Central memory CD8-positive, alpha-beta T cell (primary cell): ENCODE results near the gene CDK12.

Experiments used
- ATAC-seq: fragments of 150-1000 bp; cut with Tn5 transposase; replicated peaks from 2 replicates; pipeline ENCODE4 v1.10.0; 2022; ENCODE audit warnings: mild to moderate bottlenecking, moderate FRiP score, moderate number of reproducible peaks; ENCODE audit not compliant: poor library complexity, severe bottlenecking; ENCODE audit errors: extremely low read depth
- DNase-seq, 2 donors: peaks; one replicate each; pipeline ENCODE4 v3.0.0; 2021; ENCODE audit warnings: low spot score in 2 of 2
- H3K27ac Mint-ChIP-seq: one replicate; pipeline ENCODE4 v1.8.0; 2022; ENCODE audit warnings: low read depth, mild to moderate bottlenecking, moderate library complexity, mixed read lengths
- H3K27me3 Mint-ChIP-seq: one replicate; pipeline ENCODE4 v1.8.0; 2022; ENCODE audit warnings: mixed read lengths
- H3K36me3 Mint-ChIP-seq: one replicate; pipeline ENCODE4 v1.8.0; 2022; ENCODE audit warnings: mild to moderate bottlenecking, moderate library complexity, mixed read lengths; ENCODE audit not compliant: insufficient read depth
- H3K4me1 Mint-ChIP-seq: one replicate; pipeline ENCODE4 v1.8.0; 2022; ENCODE audit warnings: mixed read lengths
- H3K4me3 Mint-ChIP-seq: one replicate; pipeline ENCODE4 v1.8.0; 2022; ENCODE audit warnings: mild to moderate bottlenecking, moderate library complexity, mixed read lengths
- H3K9me3 Mint-ChIP-seq: one replicate; pipeline ENCODE4 v1.8.0; 2022; ENCODE audit warnings: mixed read lengths

CDK12 gene

DNA sequence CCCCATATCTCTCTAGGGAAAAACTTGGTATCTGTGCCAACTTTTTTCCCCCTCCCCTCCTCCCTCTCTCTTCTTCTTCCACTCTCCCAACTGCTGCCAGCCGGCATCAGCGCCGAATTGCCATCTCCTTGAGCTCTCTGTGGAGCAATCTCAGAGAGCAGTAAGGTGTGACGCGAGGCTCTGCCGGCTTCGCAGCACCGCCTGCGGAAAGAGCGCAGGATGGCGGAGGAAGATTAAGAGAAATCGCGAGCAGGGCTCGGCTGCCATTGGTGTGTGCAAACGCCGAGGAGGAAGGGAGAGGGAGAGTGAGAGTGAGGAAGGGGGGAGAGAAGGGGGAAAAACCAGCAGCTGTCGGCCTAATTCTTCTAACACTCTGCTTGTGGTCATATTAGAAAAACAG lies 102.2 kb downstream of the CDK12 start:
- Mint-ChIP-seq H3K27me3 (no peaks in the 10 kb centered on the region), H3K27ac (no peak overlapping the region), H3K36me3 (peaks cover 26% of the 10 kb centered on the region), H3K9me3 (no peaks in the 10 kb centered on the region), H3K4me1 (no peaks in the 10 kb centered on the region), H3K4me3 (no peak overlapping the region)
- ATAC-seq (no peak), DNase-seq (no peak)

DNA sequence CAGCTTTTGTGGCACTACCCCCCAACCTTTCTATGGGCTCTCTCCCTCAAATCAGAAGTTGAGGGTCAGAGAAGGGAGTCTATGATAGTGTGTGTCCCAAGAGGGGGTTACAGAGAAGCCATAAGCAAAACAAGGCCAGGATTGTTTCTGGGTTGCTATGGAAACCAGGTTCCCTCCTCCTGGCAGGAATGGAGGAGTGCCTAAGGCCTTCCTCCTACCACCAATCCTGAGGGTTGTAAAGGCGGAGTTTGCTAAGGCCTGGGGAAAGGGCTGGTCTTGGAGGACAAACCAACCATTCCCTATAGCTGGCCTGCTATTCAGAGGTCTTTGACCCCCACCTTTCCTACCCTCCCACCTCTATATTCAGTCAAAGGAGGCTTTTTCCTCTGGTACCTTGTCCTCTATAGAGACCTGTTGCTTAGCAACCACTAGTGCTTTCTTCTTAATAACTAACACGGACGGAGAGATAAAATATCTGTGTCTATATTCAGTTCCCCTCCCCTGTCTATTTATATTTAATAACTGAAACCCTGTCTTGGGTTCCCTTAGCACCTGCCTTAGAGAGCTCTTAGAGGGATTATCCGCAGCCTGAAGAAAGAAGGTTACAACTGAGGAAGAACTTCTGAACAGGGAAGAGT lies 103.0 kb downstream of the CDK12 start:
- peaks cover 25% of the 10 kb centered on the region for H3K36me3 Mint-ChIP-seq
- no peak overlapping the region for H3K4me3 Mint-ChIP-seq
- H3K4me1 Mint-ChIP-seq = no peaks in the 10 kb centered on the region
- H3K27me3 Mint-ChIP-seq = no peaks in the 10 kb centered on the region
- no peaks in the 10 kb centered on the region for H3K9me3 Mint-ChIP-seq
- H3K27ac Mint-ChIP-seq = no peak overlapping the region
- no peak for ATAC-seq
- no peak for DNase-seq

DNA sequence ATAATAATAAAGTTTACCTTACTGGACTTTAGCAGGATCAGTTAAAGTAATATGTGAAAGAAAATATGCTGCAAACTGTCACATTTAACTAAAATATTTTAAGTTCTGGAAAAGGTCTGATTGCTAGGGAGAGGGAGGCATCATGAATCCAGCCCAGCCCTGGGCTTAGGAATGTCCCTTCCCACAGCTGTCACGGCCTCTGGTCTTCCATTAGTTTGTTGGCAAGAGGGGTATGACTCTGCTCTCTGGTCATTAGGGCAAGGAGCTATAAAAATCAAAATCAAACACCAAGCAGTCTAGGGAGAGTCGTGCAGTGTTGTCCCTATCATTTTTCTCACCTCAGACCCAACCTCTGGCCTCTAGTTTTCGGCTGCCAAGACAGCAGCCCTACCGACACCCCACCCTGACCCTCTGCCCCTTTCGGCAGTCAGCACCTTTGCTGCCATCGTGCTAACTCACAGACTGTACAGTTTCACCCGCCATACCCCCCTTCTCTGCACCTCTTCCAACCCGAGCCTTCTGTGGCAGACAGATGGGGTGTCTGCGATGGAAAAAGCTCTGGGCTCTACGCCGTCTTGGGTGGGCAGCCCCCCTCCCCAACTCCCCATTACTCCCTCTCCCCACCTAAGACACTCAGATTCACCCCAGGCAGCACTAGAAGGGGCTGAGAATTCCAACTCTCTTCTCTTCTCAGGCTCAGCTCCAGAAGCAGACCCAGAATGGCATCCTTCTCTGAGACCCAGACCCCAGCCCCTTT lies 105.0 kb downstream of the CDK12 start:
- H3K27ac Mint-ChIP-seq = no peak overlapping the region
- H3K9me3 Mint-ChIP-seq = peaks cover 4% of the 10 kb centered on the region
- no peaks in the 10 kb centered on the region for H3K27me3 Mint-ChIP-seq
- H3K4me3 Mint-ChIP-seq = no peak overlapping the region
- H3K4me1 Mint-ChIP-seq = no peaks in the 10 kb centered on the region
- ATAC-seq (no peak), DNase-seq (no peak)
- H3K36me3 Mint-ChIP-seq = peaks cover 24% of the 10 kb centered on the region

DNA sequence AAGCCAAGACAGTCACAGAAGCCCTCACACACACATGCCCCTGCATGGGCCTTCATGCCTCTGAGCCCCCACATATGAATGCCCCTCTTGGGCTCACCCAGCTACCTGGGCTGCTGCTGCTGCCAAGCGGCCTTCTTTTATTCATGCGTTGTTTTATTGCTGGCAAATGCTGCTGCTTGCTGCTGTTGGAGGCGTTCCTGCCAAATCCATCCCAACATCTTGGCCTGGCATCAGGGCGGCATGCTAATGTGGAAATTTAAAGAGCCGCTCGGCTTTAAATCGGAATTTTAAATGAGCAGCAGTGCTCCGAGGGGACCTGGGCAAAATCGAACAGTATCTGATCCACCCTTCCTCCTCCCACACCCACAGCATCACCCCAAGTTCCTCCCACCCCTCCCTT lies 107.4 kb downstream of the CDK12 start:
- Mint-ChIP-seq H3K4me1 (no peaks in the 10 kb centered on the region), H3K27me3 (no peaks in the 10 kb centered on the region), H3K4me3 (no peak overlapping the region), H3K36me3 (peaks cover 21% of the 10 kb centered on the region), H3K27ac (no peak overlapping the region), H3K9me3 (peaks cover 10% of the 10 kb centered on the region)
- ATAC-seq = no peak
- DNase-seq = no peak

DNA sequence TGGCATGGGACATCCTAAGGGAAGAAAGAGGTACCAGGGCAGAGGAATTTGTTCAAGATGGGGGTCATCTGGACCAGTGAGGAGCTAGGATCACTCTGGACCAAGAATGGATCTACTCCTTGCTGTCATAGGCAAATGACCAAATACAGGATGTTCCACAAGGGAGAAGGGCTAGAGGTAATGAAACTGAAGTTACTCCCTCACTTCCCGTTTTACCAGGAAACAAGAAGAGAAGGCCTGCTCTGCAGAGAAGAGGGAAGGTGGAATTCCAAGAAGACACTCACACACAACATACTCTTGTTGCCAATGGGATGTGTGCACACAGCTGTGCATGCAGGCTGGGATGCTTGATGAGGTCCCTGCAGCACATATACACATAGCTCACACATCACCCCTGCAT lies 107.8 kb downstream of the CDK12 start:
- Mint-ChIP-seq H3K4me1 (no peaks in the 10 kb centered on the region), H3K27ac (no peak overlapping the region), H3K27me3 (no peaks in the 10 kb centered on the region), H3K9me3 (peaks cover 10% of the 10 kb centered on the region), H3K36me3 (peaks cover 21% of the 10 kb centered on the region), H3K4me3 (no peak overlapping the region)
- no peak for ATAC-seq
- no peak for DNase-seq

DNA sequence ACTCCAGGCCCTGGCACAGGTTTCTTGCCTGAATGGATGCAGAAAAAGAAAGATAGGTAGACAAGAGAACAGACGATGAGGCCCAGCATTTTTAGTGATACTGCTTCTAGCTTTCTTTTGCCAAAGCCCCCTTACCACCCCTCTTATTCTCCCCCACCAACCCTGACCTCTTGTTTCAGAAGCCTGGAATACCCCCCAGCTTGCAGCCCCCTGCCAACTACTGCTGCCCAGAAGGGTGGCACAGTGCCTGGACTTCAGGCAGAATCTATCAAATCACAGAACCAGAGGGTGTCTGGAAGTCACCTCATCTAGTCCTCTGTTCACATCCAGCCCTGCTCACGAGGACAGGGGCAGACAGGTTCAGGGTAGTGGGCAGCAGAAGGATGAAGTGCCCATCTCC lies 110.8 kb downstream of the CDK12 start:
- no peak for DNase-seq
- no peaks in the 10 kb centered on the region for H3K27me3 Mint-ChIP-seq

DNA sequence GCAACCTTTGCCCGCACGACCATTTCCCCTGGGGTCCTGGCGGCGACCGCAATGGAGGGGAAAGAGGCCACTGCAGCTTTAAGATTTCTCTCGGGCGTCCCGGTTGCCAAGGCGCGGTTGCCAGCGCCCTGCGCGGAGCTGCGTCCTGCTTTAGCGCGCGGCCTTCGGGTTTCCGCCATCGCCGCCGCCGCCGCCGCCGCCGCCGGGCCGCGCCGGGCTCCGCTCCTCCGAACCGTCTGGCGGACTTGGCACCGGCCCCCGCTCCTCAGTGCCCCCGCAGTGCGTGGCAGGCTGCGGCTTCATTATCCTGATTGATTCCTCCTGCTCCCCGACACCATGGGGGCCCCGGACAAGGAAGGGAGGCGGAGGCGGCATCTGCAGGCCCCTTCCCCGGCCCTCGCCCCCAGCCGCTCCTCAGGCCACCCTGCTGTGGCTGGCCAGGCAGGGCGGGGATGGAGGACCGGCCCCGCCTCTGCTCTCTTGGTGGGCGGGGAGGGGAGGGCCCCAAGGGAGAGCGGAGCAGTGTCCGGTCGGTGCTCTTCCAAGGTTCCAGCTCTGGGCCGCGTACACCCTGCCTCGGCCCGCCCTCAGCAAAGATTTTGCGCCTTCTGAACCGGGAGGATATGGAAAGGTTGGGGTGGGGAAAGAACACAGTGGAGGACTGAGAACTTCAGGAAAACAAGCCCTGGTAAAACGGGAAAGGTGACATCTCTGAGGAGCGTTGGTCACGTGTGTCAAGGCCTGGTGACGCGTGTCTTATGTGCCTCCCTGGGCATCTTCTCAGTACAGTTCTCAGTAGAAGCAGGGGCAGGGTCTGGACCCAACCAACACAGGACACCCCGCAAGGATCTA lies 112.4 kb downstream of the CDK12 start:
- DNase-seq = no peak
- ATAC-seq = peak; percentile 28
- Mint-ChIP-seq H3K4me1 (no peaks in the 10 kb centered on the region), H3K9me3 (peaks cover 10% of the 10 kb centered on the region), H3K27ac (no peak overlapping the region), H3K27me3 (no peaks in the 10 kb centered on the region), H3K4me3 (peak overlapping the region; percentile 55), H3K36me3 (peaks cover 5% of the 10 kb centered on the region)

More for the DNA sequence above, 110.8 kb downstream of the CDK12 start:
- Mint-ChIP-seq H3K4me1 (no peaks in the 10 kb centered on the region), H3K4me3 (no peak overlapping the region), H3K9me3 (peaks cover 10% of the 10 kb centered on the region), H3K27ac (no peak overlapping the region), H3K36me3 (peaks cover 8% of the 10 kb centered on the region)
- no peak for ATAC-seq

DNA sequence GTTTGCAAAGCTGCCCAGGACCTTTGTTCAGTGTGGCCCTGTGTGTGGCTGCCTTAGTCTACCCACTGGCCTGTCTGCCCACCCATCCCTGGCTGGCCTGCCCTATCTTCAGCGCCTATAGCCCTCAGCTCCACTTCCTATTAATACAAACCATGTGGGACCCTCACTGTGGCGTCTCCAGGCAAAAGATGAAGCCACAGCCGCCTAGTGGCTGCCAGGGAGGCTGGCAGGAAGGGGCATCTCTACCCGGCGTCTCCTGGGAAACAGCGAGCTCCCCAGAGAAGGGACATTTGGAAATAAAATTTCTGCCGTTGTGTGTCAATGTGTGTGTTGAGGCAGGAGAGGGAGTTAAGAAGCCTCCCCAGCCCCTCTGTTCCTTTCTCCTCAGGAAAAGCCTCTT lies 114.9 kb downstream of the CDK12 start:
- H3K9me3 Mint-ChIP-seq = peaks cover 6% of the 10 kb centered on the region
- H3K27me3 Mint-ChIP-seq = no peaks in the 10 kb centered on the region
- H3K4me3 Mint-ChIP-seq = no peak overlapping the region
- no peak overlapping the region for H3K27ac Mint-ChIP-seq
- H3K36me3 Mint-ChIP-seq = peaks cover 1% of the 10 kb centered on the region
- ATAC-seq (no peak), DNase-seq (no peak)
- no peaks in the 10 kb centered on the region for H3K4me1 Mint-ChIP-seq

DNA sequence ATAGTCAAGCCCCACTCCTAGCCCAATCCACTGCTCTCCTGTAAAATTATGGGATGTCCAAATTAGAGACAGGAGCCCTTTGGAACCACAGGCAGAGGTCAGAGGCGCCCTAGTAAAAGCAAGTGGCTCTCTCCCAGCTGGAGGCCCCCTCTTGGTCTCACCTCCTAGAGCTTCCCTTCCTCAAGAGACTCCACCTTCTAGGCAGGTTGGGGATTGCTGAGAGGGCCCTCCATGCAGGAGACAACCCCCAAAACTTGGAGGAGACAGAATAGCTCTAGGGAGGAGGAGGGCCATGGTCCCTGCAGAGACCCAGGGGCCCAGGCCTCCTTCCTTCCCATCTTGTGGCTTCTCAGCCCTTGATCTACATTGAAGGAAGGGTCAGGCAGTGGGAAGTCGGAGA lies 117.0 kb downstream of the CDK12 start:
- DNase-seq (no peak), ATAC-seq (no peak)
- no peaks in the 10 kb centered on the region for H3K36me3 Mint-ChIP-seq
- no peak overlapping the region for H3K27ac Mint-ChIP-seq
- H3K4me3 Mint-ChIP-seq = no peak overlapping the region
- H3K27me3 Mint-ChIP-seq = no peaks in the 10 kb centered on the region
- H3K4me1 Mint-ChIP-seq = no peaks in the 10 kb centered on the region
- no peaks in the 10 kb centered on the region for H3K9me3 Mint-ChIP-seq

DNA sequence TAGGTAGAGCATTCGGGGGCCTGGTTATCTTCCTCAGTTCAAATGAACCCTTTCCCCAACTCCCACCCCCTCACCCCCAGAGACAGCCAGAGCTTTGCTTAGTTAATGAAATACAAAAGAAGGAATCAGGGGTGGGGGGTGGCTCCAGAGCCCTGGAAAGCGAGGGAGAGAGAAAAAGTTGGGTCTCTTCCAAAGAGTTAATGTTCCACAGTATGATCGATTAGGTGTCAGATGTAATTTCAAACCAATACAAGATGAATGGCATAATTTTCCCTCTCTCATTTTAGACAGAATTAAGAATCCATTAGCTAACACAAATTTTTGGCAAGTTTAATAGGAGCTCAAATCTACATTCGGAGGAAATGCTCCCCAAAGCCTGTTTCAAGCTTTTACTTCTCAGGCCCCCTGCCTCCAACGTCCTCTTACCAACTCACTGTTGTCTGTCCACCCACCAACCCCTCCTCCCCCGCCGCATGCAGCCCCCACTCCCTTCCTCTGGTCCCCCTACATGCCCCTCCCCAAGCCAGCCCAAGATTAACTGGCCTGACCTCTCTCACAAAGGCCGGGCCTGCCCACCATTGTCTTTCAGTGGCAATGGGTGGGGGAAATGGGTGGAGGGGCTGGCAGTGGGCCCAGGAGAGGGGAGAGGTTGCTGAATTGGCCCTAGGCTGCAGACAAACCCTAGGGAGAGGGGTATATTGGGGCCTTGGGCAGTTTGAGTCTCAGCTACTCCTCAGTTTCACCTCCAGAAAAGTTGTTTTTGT lies 118.2 kb downstream of the CDK12 start:
- Mint-ChIP-seq H3K9me3 (no peaks in the 10 kb centered on the region), H3K27me3 (no peaks in the 10 kb centered on the region), H3K27ac (no peak overlapping the region), H3K36me3 (no peaks in the 10 kb centered on the region), H3K4me1 (no peaks in the 10 kb centered on the region), H3K4me3 (no peak overlapping the region)
- ATAC-seq (no peak), DNase-seq (no peak)

DNA sequence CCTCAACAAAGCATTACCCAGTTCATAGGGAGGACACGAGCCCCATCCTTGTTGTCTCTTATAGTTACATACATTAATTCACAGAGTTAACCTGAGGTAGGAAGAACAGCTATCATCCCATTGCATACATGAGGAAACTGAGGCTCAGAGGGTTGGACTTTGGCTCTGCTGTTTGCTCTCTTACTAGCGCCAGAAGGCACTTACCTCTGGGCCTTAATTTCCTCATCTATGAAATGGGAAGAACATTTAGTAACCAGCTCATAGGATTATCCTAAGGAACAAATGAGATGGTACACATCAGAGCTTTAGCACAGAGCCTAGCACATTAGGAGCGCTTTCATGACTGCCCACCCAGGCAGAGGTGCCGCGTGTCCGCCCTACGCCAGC lies 118.8 kb downstream of the CDK12 start:
- Mint-ChIP-seq H3K27me3 (no peaks in the 10 kb centered on the region), H3K27ac (no peak overlapping the region), H3K4me1 (no peaks in the 10 kb centered on the region), H3K4me3 (no peak overlapping the region), H3K9me3 (no peaks in the 10 kb centered on the region), H3K36me3 (no peaks in the 10 kb centered on the region)
- DNase-seq (no peak), ATAC-seq (no peak)

DNA sequence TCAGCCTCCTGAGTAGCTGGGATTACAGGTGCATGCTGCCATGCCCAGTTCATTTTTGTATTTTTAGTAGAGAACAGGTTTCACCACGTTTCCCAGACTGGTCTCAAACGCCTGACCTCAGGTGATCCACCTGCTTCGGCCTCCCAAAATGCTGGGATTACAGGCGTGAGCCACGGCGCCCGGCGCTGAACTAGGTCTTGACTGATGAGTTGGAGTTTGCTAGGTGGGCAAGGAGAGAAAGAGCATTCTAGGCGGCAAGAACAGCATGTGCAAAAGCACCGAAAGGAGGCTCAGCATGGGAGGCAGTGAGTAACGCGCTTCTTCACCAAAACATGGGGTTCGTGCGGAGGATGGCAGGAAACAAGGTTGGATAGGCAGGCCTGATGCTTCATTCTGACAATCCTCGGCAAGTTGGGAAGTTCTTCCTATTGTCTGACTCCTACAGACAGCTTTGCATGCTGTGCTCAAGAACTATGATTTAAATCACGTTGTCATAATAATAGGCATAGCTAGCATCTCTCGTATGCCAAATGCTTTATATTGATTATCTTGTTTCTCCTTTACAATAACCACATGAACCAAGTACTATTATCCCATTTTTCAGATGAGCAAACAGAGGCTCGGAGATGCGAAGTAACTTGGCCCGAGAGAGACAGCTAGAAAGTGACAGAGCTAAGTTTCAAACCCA lies 119.9 kb downstream of the CDK12 start:
- DNase-seq = no peak
- Mint-ChIP-seq H3K36me3 (no peaks in the 10 kb centered on the region), H3K4me3 (no peak overlapping the region), H3K4me1 (no peaks in the 10 kb centered on the region), H3K9me3 (no peaks in the 10 kb centered on the region), H3K27ac (no peak overlapping the region), H3K27me3 (no peaks in the 10 kb centered on the region)
- ATAC-seq = no peak
